ENCODE data around the gene PBX4.
"Not testable (repeated sequence)": the region's sequence is repeated elsewhere in the genome, so short reads cannot be mapped to it uniquely, and the experiment has no call there.

PBX4 gene

GRCh38 chr19:19619849-19620210 is 1.3 kb upstream of the PBX4 start:
- Histone ChIP-seq H3K9ac (ENCODE audit: low read length) (no peak overlapping the region), H3K4me3 (ENCODE audit: low read length) (no peak overlapping the region), H3K27ac (ENCODE audit: low read length) (no peak overlapping the region)

DNA sequence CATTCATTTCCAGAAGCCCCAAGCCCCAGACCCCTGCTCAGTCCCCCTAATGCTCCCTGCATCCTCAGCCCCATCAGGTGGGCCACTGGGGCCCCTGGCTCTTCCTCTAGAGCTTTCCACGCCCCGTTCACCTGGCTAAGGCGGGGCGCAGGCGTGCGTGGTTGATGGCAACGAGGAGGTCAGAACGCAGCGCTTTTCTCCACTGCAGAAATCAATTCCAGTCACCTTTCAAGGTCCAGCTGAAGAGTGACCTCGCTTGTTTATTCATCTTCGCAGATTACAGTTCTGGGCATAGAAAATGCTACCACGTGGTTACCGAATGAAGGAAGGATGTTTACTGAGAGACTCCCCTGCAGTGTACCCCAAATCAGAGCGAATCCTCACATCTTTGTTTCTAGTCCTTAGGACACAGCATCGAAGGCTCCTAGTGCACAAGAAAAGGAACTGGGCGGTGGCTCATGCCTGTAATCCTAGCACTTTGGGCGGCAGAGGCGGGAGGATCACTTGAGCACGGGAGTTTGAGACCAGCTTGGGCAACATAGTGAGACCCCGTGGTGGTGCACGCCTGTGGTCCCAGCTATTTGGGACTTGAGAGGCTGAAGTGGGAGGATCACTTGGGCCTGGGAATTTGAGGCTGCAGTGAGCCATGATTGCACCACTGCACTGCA is 828 bp upstream of the PBX4 start:
- Histone ChIP-seq H3K9me3 (ENCODE audit: control insufficient read depth, low read depth, low read length) (no peaks in the 10 kb centered on the region), H3K36me3 (ENCODE audit: control insufficient read depth, low read depth, low read length) (peaks cover 12% of the 10 kb centered on the region), H3K9ac (ENCODE audit: low read length) (no peak overlapping the region), H3K4me3 (ENCODE audit: low read length) (peak overlapping the region; percentile 55), H3K27ac (ENCODE audit: low read length) (no peak overlapping the region), H3K27me3 (ENCODE audit: control insufficient read depth, insufficient read depth, low read length) (peaks cover 23% of the 10 kb centered on the region), H3K4me1 (ENCODE audit: control insufficient read depth, low read depth, low read length) (no peaks in the 10 kb centered on the region)

More at GRCh38 chr19:19619849-19620210, 1.3 kb upstream of the PBX4 start:
- H3K9me3 ChIP-seq (ENCODE audit: control insufficient read depth, low read depth, low read length) = no peaks in the 10 kb centered on the region
- H3K36me3 ChIP-seq (ENCODE audit: control insufficient read depth, low read depth, low read length) = peaks cover 16% of the 10 kb centered on the region
- no peaks in the 10 kb centered on the region for H3K4me1 ChIP-seq (ENCODE audit: control insufficient read depth, low read depth, low read length)
- H3K27me3 ChIP-seq (ENCODE audit: control insufficient read depth, insufficient read depth, low read length) = peaks cover 23% of the 10 kb centered on the region

- Histone ChIP-seq H3K9ac (ENCODE audit: low read length) (no peak overlapping the region), H3K36me3 (ENCODE audit: control insufficient read depth, low read depth, low read length) (no peaks in the 10 kb centered on the region), H3K4me1 (ENCODE audit: control insufficient read depth, low read depth, low read length) (no peaks in the 10 kb centered on the region), H3K4me3 (ENCODE audit: low read length) (no peak overlapping the region), H3K27me3 (ENCODE audit: control insufficient read depth, insufficient read depth, low read length) (peaks cover 23% of the 10 kb centered on the region), H3K9me3 (ENCODE audit: control insufficient read depth, low read depth, low read length) (no peaks in the 10 kb centered on the region), H3K27ac (ENCODE audit: low read length) (no peak overlapping the region)
Observed at GRCh38 chr19:19615086-19615485, 3.4 kb downstream of the PBX4 start.

GRCh38 chr19:19613506-19613905 is 5.0 kb downstream of the PBX4 start:
- Histone ChIP-seq H3K36me3 (ENCODE audit: control insufficient read depth, low read depth, low read length) (no peaks in the 10 kb centered on the region), H3K27ac (ENCODE audit: low read length) (no peak overlapping the region), H3K9me3 (ENCODE audit: control insufficient read depth, low read depth, low read length) (no peaks in the 10 kb centered on the region), H3K4me3 (ENCODE audit: low read length) (no peak overlapping the region), H3K4me1 (ENCODE audit: control insufficient read depth, low read depth, low read length) (no peaks in the 10 kb centered on the region), H3K9ac (ENCODE audit: low read length) (no peak overlapping the region), H3K27me3 (ENCODE audit: control insufficient read depth, insufficient read depth, low read length) (peaks cover 14% of the 10 kb centered on the region)

DNA sequence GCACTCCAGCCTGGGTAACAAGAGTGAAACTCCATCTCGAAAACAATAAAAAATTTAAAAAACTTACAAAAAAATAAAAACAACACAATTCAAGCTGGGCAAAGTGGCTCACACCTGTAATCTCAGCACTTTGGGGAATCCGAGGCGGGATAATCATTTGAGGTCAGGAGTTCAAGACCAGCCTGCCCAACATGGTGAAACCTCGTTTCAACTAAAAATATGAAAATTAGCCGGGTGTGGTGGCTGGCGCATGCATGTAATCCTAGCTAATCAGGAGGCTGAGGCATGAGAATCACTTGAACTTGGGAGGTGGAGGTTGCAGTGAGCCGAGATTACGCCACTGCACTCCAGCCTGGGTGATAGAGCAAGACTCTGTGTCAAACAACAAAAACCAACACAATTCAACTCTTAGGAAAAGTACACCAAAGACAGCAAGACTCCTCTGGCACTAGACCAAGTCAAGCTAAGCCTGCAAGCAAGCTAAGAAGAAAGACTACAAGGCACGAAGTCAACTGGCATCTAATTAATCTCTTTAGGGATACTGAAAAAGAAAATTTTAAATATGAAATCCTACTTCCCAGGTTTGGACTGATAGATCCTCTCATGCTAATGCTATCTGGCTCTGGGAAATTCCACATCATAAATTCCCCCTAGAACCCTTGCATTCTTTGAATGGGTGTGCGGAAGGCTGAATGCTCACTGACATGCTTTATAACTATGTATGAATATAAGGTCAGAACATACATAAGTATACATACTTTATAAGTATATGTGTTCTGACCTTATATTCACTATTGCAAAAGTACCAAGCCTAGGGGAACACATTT is 7.9 kb downstream of the PBX4 start:
- Histone ChIP-seq H3K36me3 (ENCODE audit: control insufficient read depth, low read depth, low read length) (no peaks in the 10 kb centered on the region), H3K4me1 (ENCODE audit: control insufficient read depth, low read depth, low read length) (no peaks in the 10 kb centered on the region), H3K27me3 (ENCODE audit: control insufficient read depth, insufficient read depth, low read length) (no peaks in the 10 kb centered on the region), H3K9ac (ENCODE audit: low read length) (no peak overlapping the region), H3K4me3 (ENCODE audit: low read length) (no peak overlapping the region), H3K9me3 (ENCODE audit: control insufficient read depth, low read depth, low read length) (no peaks in the 10 kb centered on the region), H3K27ac (ENCODE audit: low read length) (no peak overlapping the region)

DNA sequence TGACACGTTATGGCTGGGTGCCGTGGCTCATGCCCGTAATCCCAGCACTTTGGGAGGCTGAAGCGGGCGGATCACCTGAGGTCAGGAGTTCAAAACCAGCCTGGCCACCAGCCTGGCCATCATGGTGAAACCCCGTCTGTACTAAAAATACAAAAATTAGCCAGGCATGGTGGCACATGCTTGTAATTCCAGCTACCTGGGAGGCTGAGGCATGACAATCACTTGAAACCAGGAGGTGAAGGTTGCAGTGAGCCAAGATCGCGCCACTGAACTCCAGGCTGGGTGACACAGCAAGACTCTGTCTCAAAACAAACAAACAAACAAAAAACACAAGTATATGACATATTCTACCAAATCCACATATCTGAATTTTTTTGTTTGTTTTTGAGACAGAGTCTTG is 11.8 kb downstream of the PBX4 start:
- not testable (repeated sequence) for H3K4me1 ChIP-seq (ENCODE audit: control insufficient read depth, low read depth, low read length); H3K36me3 ChIP-seq (ENCODE audit: control insufficient read depth, low read depth, low read length); H3K9ac ChIP-seq (ENCODE audit: low read length); H3K27ac ChIP-seq (ENCODE audit: low read length); H3K27me3 ChIP-seq (ENCODE audit: control insufficient read depth, insufficient read depth, low read length); H3K4me3 ChIP-seq (ENCODE audit: low read length); H3K9me3 ChIP-seq (ENCODE audit: control insufficient read depth, low read depth, low read length)

- H3K36me3 ChIP-seq (ENCODE audit: control insufficient read depth, low read depth, low read length) = no peaks in the 10 kb centered on the region
- H3K27me3 ChIP-seq (ENCODE audit: control insufficient read depth, insufficient read depth, low read length) = no peaks in the 10 kb centered on the region
- no peak overlapping the region for H3K4me3 ChIP-seq (ENCODE audit: low read length)
- no peak overlapping the region for H3K27ac ChIP-seq (ENCODE audit: low read length)
- no peak overlapping the region for H3K9ac ChIP-seq (ENCODE audit: low read length)
- H3K9me3 ChIP-seq (ENCODE audit: control insufficient read depth, low read depth, low read length) = no peaks in the 10 kb centered on the region
- peaks cover 5% of the 10 kb centered on the region for H3K4me1 ChIP-seq (ENCODE audit: control insufficient read depth, low read depth, low read length)
Observed at GRCh38 chr19:19606021-19606420, 12.5 kb downstream of the PBX4 start.

DNA sequence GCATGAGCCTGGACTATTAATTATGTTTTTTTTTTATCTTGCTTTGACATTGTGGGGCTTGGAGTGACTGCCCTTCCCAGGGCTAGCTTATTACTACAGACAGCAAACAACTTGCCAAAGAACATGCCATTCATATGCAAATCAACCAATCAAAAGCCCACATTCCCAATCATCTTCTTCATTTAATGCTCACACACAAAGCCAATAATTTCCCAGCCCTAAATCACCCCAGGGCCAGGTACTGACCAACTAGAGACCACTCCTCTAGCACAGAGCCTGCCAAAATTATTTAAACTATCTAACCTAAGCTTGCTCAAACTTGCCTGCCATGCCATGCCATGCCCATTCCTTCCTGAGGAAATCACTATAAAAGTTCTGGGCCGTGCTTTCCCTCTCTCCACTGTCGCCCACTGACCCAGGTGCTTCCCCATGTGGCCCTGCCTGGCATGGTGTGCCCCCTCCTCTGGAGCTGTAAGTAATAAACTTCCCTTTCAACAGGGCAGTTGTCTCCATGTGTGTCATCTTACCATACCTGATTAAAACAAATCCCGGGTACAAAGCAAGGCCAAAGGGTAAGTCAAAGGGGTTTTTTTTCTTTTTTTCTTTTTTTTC is 15.7 kb downstream of the PBX4 start:
- Histone ChIP-seq H3K27me3 (ENCODE audit: control insufficient read depth, insufficient read depth, low read length) (no peaks in the 10 kb centered on the region), H3K9me3 (ENCODE audit: control insufficient read depth, low read depth, low read length) (no peaks in the 10 kb centered on the region), H3K4me3 (ENCODE audit: low read length) (no peak overlapping the region), H3K27ac (ENCODE audit: low read length) (no peak overlapping the region), H3K4me1 (ENCODE audit: control insufficient read depth, low read depth, low read length) (peaks cover 5% of the 10 kb centered on the region), H3K9ac (ENCODE audit: low read length) (no peak overlapping the region), H3K36me3 (ENCODE audit: control insufficient read depth, low read depth, low read length) (no peaks in the 10 kb centered on the region)

DNA sequence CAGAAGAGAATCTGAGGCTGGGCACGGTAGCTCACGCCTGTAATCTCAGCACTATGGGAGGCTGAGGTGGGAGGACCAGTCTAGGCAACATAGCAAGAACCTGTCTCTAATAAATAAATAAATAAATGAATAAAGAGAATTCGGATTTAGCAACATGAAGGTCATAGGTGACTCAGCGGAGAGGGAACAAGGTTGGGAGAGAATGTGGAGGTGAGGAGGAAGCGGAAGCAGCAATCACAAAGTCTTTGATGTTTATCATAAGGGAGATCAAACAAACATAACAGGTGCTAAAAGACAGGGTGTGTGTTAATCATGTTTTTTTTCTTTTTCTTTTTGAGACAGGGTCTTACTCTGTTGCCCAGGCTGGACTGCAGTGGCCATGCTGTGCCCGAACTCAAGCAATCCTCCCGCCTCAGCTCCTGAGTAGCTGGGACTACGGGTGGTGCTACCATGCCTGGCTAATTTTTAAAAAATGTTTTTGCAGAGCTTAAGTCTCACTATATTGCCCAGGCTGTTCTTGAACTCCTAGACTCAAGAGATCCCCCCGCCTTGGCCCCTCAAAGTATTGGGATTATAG is 16.3 kb downstream of the PBX4 start:
- no peak overlapping the region for H3K4me3 ChIP-seq (ENCODE audit: low read length)
- no peak overlapping the region for H3K9ac ChIP-seq (ENCODE audit: low read length)
- no peaks in the 10 kb centered on the region for H3K27me3 ChIP-seq (ENCODE audit: control insufficient read depth, insufficient read depth, low read length)
- H3K27ac ChIP-seq (ENCODE audit: low read length) = no peak overlapping the region
- H3K4me1 ChIP-seq (ENCODE audit: control insufficient read depth, low read depth, low read length) = peaks cover 5% of the 10 kb centered on the region
- no peaks in the 10 kb centered on the region for H3K9me3 ChIP-seq (ENCODE audit: control insufficient read depth, low read depth, low read length)
- no peaks in the 10 kb centered on the region for H3K36me3 ChIP-seq (ENCODE audit: control insufficient read depth, low read depth, low read length)

DNA sequence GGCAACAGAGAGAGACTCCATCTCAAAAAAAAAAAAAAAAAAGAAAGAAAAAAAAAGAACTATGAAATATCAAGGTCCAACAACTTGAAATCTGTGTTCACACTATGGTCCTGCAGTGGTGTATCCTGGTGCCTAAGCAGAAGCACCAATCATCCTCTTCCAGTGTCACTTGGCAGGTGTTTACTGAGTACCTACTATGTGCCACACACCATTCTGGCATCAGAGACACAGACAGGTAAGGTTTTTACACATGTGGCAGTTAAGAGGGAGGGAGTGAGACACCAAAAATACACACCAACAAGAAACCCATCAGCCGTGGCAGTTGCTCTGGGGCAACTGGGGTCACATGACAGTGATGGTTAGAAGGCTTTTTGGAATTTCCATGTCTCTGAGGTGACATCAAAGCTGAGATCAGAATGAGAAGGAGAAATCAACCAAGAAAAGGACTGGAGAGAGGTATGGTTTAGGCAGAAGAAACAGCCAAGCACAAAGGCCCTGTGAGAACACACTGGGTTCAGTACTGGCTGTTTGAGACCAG is 17.6 kb downstream of the PBX4 start:
- H3K27ac ChIP-seq (ENCODE audit: low read length) = no peak overlapping the region

GRCh38 chr19:19598728-19599451 is 19.6 kb downstream of the PBX4 start:
- not testable (repeated sequence) for H3K27me3 ChIP-seq (ENCODE audit: control insufficient read depth, insufficient read depth, low read length); H3K4me3 ChIP-seq (ENCODE audit: low read length); H3K4me1 ChIP-seq (ENCODE audit: control insufficient read depth, low read depth, low read length); H3K9ac ChIP-seq (ENCODE audit: low read length); H3K27ac ChIP-seq (ENCODE audit: low read length); H3K36me3 ChIP-seq (ENCODE audit: control insufficient read depth, low read depth, low read length); H3K9me3 ChIP-seq (ENCODE audit: control insufficient read depth, low read depth, low read length)

More for the DNA sequence above, 17.6 kb downstream of the PBX4 start:
- Histone ChIP-seq H3K27me3 (ENCODE audit: control insufficient read depth, insufficient read depth, low read length) (no peaks in the 10 kb centered on the region), H3K4me1 (ENCODE audit: control insufficient read depth, low read depth, low read length) (peaks cover 5% of the 10 kb centered on the region), H3K36me3 (ENCODE audit: control insufficient read depth, low read depth, low read length) (no peaks in the 10 kb centered on the region), H3K9ac (ENCODE audit: low read length) (no peak overlapping the region), H3K9me3 (ENCODE audit: control insufficient read depth, low read depth, low read length) (no peaks in the 10 kb centered on the region), H3K4me3 (ENCODE audit: low read length) (no peak overlapping the region)

All from iPS-18a (cell line).